Measurements from ENCODE around the gene SMIM10L2A.

Gene SMIM10L2A

GRCh38 chrX:135389243-135389642, 32.5 kb upstream of the SMIM10L2A start:
- H3K79me2 ChIP-seq (ENCODE audit: low read length): no peaks in the 10 kb centered on the region
- H4K20me1 ChIP-seq (ENCODE audit: insufficient read depth, low read length): no peaks in the 10 kb centered on the region
- H3K4me3 ChIP-seq (ENCODE audit: low read length): no peak overlapping the region
- no peak for TF ChIP-seq EZH2phosphoT487 (IDR thresholded peaks at IDR 0.05; ENCODE audit: low read length)
- no peak for TF ChIP-seq CTCF (IDR thresholded peaks at IDR 0.05; ENCODE audit: low read length)
- TF ChIP-seq EZH2 (optimal IDR thresholded peaks at IDR 0.05; ENCODE audit: low read depth, low read length): no peak
- no peak overlapping the region for H3K4me2 ChIP-seq (ENCODE audit: low read depth, low read length)
- no peak overlapping the region for H3K9ac ChIP-seq (ENCODE audit: low read length)
- no peaks in the 10 kb centered on the region for H3K27me3 ChIP-seq (replicated peaks; ENCODE audit: insufficient read depth, low read length)
- no peaks in the 10 kb centered on the region for H3F3A ChIP-seq (ENCODE audit: insufficient read depth, low read length)
- DNase-seq: no peak
- H3K36me3 ChIP-seq (replicated peaks; ENCODE audit: insufficient read depth, low read length): no peaks in the 10 kb centered on the region
- no peaks in the 10 kb centered on the region for H3K9me3 ChIP-seq (replicated peaks; ENCODE audit: insufficient read depth, low read length)
- no peak overlapping the region for H3K27ac ChIP-seq (ENCODE audit: low read length)
- H3K4me1 ChIP-seq (ENCODE audit: low read length): no peaks in the 10 kb centered on the region
- H3K9me2 ChIP-seq (replicated peaks; ENCODE audit: insufficient read depth, low read length): no peaks in the 10 kb centered on the region
- no peak overlapping the region for H2AFZ ChIP-seq (ENCODE audit: low read length)

GRCh38 chrX:135389717-135390116, 32.0 kb upstream of the SMIM10L2A start:
- Histone ChIP-seq H3K4me2 (ENCODE audit: low read depth, low read length) (no peak overlapping the region), H3K9me2 (replicated peaks; ENCODE audit: insufficient read depth, low read length) (no peaks in the 10 kb centered on the region), H3F3A (ENCODE audit: insufficient read depth, low read length) (no peaks in the 10 kb centered on the region), H4K20me1 (ENCODE audit: insufficient read depth, low read length) (no peaks in the 10 kb centered on the region), H3K9ac (ENCODE audit: low read length) (no peak overlapping the region), H3K36me3 (replicated peaks; ENCODE audit: insufficient read depth, low read length) (no peaks in the 10 kb centered on the region), H3K9me3 (replicated peaks; ENCODE audit: insufficient read depth, low read length) (no peaks in the 10 kb centered on the region), H3K27ac (ENCODE audit: low read length) (no peak overlapping the region), H3K4me3 (ENCODE audit: low read length) (no peak overlapping the region), H2AFZ (ENCODE audit: low read length) (no peak overlapping the region), H3K79me2 (ENCODE audit: low read length) (no peaks in the 10 kb centered on the region), H3K4me1 (ENCODE audit: low read length) (no peaks in the 10 kb centered on the region), H3K27me3 (replicated peaks; ENCODE audit: insufficient read depth, low read length) (no peaks in the 10 kb centered on the region)
- no peak for TF ChIP-seq EZH2phosphoT487 (IDR thresholded peaks at IDR 0.05; ENCODE audit: low read length)
- TF ChIP-seq EZH2 (optimal IDR thresholded peaks at IDR 0.05; ENCODE audit: low read depth, low read length): no peak
- no peak for TF ChIP-seq CTCF (IDR thresholded peaks at IDR 0.05; ENCODE audit: low read length)
- no peak for DNase-seq

- no peaks in the 10 kb centered on the region for H3K27me3 ChIP-seq (replicated peaks; ENCODE audit: insufficient read depth, low read length)
- H4K20me1 ChIP-seq (ENCODE audit: insufficient read depth, low read length): no peaks in the 10 kb centered on the region
- H3K27ac ChIP-seq (ENCODE audit: low read length): no peak overlapping the region
- TF ChIP-seq EZH2phosphoT487 (IDR thresholded peaks at IDR 0.05; ENCODE audit: low read length) (no peak), CTCF (IDR thresholded peaks at IDR 0.05; ENCODE audit: low read length) (no peak), EZH2 (optimal IDR thresholded peaks at IDR 0.05; ENCODE audit: low read depth, low read length) (no peak)
- H3K9me2 ChIP-seq (replicated peaks; ENCODE audit: insufficient read depth, low read length): no peaks in the 10 kb centered on the region
- DNase-seq: no peak
- H3K36me3 ChIP-seq (replicated peaks; ENCODE audit: insufficient read depth, low read length): no peaks in the 10 kb centered on the region
- H3K4me2 ChIP-seq (ENCODE audit: low read depth, low read length): no peak overlapping the region
- no peak overlapping the region for H2AFZ ChIP-seq (ENCODE audit: low read length)
- H3F3A ChIP-seq (ENCODE audit: insufficient read depth, low read length): no peaks in the 10 kb centered on the region
- no peaks in the 10 kb centered on the region for H3K9me3 ChIP-seq (replicated peaks; ENCODE audit: insufficient read depth, low read length)
- H3K4me3 ChIP-seq (ENCODE audit: low read length): no peak overlapping the region
- no peak overlapping the region for H3K9ac ChIP-seq (ENCODE audit: low read length)
- H3K4me1 ChIP-seq (ENCODE audit: low read length): no peaks in the 10 kb centered on the region
- no peaks in the 10 kb centered on the region for H3K79me2 ChIP-seq (ENCODE audit: low read length)
These were observed 30.0 kb upstream of the SMIM10L2A start for GRCh38 chrX:135391734-135392133.
